ENCODE data around the gene LTBR. TPM values are rescaled to one million over a fixed set of nuclear protein-coding genes. Genes with fewer than 3 reads are reported as not detected.

The LTBR gene
- total and polyA plus RNA-seq, 10 of the 15 experiments (the other 5 are each of a cell fraction or from before 2014, with no cell fraction given): 0.24 to 0.44 TPM; not detected in 8

- H3K9ac ChIP-seq (ENCODE audit: control insufficient read depth, insufficient read depth, low read length): no peak overlapping the region
- TF ChIP-seq SPI1 (IDR thresholded peaks at IDR 0.05; ENCODE audit: borderline replicate concordance, insufficient read depth, low read depth, low read length) (no peak), ZBTB4 (CRISPR knock-in tag; IDR thresholded peaks at IDR 0.05) (no peak), ZNF384 (IDR thresholded peaks at IDR 0.05; ENCODE audit: borderline replicate concordance, low read depth, low read length) (no peak), PML (IDR thresholded peaks at IDR 0.05; ENCODE audit: low read length) (no peak), ZBTB11 (CRISPR knock-in tag; IDR thresholded peaks at IDR 0.05) (no peak)
- H3K4me3 ChIP-seq: no peak overlapping the region
- no peaks in the 10 kb centered on the region for H3K9me3 ChIP-seq (replicated peaks; ENCODE audit: control insufficient read depth, insufficient read depth, low read length)
- no TSS peak for BruUV-seq (replicated peaks)
- ChIA-PET POLR2A (no interaction called here), CTCF (no interaction called here), SMC1A (ENCODE audit: uncharacterized antibody, unreplicated experiment) (no interaction called here), RAD21 (ENCODE audit: unreplicated experiment) (no interaction called here)
- DNase-seq (ENCODE audit: low read depth, low spot score) (no peak), FAIRE-seq (no peak), ATAC-seq (no peak)
- peaks cover 0 to 2% of the 10 kb centered on the region in 2 experiments; a peak in 2 of 4 replicates for H3K27me3 ChIP-seq (replicated peaks in 1 of 2; ENCODE audit: control insufficient read depth in 2 of 2, insufficient read depth in 2 of 2, low read length in 1 of 2)
- H3K27ac ChIP-seq (ENCODE audit: control insufficient read depth, insufficient read depth): no peak overlapping the region
- WGBS (ENCODE audit: insufficient coverage, insufficient replicate concordance, low lambda C conversion rate, missing lambda C conversion rate): 37% methylated on average over 14 of the region's 14 CpGs
- no peaks in the 10 kb centered on the region for H3K36me3 ChIP-seq (ENCODE audit: control insufficient read depth in 2 of 2, insufficient read depth in 2 of 2, low read length in 1 of 2)
- no peaks in the 10 kb centered on the region for H4K20me1 ChIP-seq (ENCODE audit: control insufficient read depth, insufficient read depth)
- no peak overlapping the region for H2AFZ ChIP-seq (ENCODE audit: control insufficient read depth, low read depth, low read length)
- in situ Hi-C loops (cut with MboI): no loop called here
- intact Hi-C loops (cut with micrococcal nuclease; ENCODE audit: unreplicated experiment): no loop called here
- H3K4me2 ChIP-seq (ENCODE audit: control insufficient read depth, insufficient read depth): no peak overlapping the region
- no peaks in the 10 kb centered on the region for H3K79me2 ChIP-seq (ENCODE audit: control insufficient read depth, insufficient read depth, low read length)
- H3K4me1 ChIP-seq (ENCODE audit: control insufficient read depth, insufficient read depth, low read length): peaks cover 4% of the 10 kb centered on the region; the same call in 1 of the 2 replicates
Observed at GRCh38 chr12:6373022-6373787, 10.8 kb upstream of the LTBR start.

Data from GM12878 (cell line).